ENCODE data around the gene ZDHHC17.

ZDHHC17 gene

DNA sequence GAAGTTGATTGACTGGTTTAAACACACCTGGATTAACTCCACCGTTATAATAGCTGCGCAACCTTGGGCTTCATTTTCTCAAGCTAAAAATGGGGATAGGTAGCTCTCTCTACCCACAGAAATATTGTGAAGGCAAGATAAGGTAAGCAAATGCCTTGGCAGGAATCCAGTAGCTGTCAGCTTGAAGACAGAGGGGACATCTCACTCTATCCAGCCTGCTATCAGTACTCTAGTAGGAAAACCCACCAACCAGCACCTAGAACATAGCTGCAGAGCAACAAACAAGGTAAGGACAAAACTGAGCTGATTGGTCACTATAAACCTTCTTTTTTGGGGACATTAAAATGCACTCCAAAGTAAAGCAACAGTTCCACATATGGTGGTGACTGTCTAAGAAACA lies 107.2 kb downstream of the ZDHHC17 start:
- no peak for DNase-seq (ENCODE audit: low spot score)
- in situ Hi-C loops (cut with MboI; ENCODE audit: low pct_unique_long_range_greater_than_20kb, low sequenced_read_pairs, unreplicated experiment), result no loop called here
- TF ChIP-seq, protein P1, sequence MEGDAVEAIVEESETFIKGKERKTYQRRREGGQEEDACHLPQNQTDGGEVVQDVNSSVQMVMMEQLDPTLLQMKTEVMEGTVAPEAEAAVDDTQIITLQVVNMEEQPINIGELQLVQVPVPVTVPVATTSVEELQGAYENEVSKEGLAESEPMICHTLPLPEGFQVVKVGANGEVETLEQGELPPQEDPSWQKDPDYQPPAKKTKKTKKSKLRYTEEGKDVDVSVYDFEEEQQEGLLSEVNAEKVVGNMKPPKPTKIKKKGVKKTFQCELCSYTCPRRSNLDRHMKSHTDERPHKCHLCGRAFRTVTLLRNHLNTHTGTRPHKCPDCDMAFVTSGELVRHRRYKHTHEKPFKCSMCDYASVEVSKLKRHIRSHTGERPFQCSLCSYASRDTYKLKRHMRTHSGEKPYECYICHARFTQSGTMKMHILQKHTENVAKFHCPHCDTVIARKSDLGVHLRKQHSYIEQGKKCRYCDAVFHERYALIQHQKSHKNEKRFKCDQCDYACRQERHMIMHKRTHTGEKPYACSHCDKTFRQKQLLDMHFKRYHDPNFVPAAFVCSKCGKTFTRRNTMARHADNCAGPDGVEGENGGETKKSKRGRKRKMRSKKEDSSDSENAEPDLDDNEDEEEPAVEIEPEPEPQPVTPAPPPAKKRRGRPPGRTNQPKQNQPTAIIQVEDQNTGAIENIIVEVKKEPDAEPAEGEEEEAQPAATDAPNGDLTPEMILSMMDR (IDR thresholded peaks at IDR 0.05; ENCODE audit: extremely low read depth, insufficient read depth, missing control alignments), result no peak

DNA sequence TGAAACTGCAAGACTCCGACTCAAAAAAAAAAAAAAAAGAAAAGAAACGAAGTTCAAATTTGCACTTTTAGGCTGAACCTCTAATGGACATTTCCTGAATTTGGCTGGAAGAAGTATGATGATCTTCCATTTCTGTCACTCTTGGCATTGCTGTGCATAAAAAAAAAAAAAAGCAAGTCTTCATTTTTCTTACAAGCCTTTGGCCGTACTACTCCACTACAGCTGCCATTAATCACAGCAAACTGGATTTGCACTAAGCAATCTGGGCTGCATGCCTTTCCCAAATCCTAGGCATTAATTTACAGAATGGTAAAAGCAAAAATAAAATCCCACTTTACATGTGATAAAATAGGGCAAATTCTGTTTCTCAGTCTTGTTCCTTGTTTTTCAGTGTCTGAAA lies 107.8 kb downstream of the ZDHHC17 start:
- in situ Hi-C loops (cut with MboI; ENCODE audit: low pct_unique_long_range_greater_than_20kb, low sequenced_read_pairs, unreplicated experiment), result no loop called here
- TF ChIP-seq, protein P1 (IDR thresholded peaks at IDR 0.05; ENCODE audit: extremely low read depth, insufficient read depth, missing control alignments), result no peak
- DNase-seq (ENCODE audit: low spot score), result no peak

DNA sequence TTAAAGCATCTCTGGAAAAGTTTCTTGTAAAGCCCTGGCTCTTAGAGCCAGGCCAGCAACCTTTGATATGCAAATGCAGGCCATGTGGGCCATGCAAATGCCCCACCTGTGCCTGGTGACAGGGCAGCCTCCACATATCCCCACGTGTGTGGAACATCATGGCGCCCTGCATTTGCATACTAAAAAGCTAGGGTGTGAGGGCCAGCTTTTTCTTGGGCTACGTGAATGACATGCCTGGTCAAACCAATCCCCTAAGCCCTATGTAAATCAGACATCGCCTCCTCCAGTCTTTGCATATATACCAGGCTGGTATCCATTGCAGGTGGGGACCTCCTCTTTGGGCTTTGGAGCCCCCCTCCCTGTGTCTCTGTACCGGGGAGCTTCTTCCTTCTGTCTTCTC lies 108.5 kb downstream of the ZDHHC17 start:
- TF ChIP-seq, protein P1 (IDR thresholded peaks at IDR 0.05; ENCODE audit: extremely low read depth, insufficient read depth, missing control alignments), result no peak
- in situ Hi-C loops (cut with MboI; ENCODE audit: low pct_unique_long_range_greater_than_20kb, low sequenced_read_pairs, unreplicated experiment), result no loop called here
- DNase-seq (ENCODE audit: low spot score), result no peak

DNA sequence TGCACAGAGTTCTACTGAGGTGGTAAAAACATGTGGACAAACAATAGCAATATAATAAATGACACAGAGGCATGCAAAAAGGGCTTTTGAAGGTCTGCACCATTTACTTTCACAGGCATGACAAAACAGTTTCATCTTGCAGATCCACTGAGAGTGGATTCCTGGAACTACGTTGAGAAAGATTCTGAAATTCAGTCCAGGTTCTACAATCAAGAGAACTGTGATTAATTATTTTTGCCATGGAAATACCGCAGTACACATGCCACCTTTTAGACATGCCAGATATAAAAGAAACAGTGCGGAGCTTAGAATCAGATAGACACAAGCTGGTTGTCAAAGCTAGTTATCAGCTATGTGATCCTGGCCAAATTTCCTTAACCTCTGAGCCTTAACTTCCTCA lies 110.1 kb downstream of the ZDHHC17 start:
- TF ChIP-seq, protein P1 (IDR thresholded peaks at IDR 0.05; ENCODE audit: extremely low read depth, insufficient read depth, missing control alignments), result no peak
- DNase-seq (ENCODE audit: low spot score), result no peak
- in situ Hi-C loops (cut with MboI; ENCODE audit: low pct_unique_long_range_greater_than_20kb, low sequenced_read_pairs, unreplicated experiment), result no loop called here

GRCh38 chr12:76874491-76875190 lies 110.7 kb downstream of the ZDHHC17 start:
- in situ Hi-C loops (cut with MboI; ENCODE audit: low pct_unique_long_range_greater_than_20kb, low sequenced_read_pairs, unreplicated experiment), result no loop called here
- TF ChIP-seq, protein P1 (IDR thresholded peaks at IDR 0.05; ENCODE audit: extremely low read depth, insufficient read depth, missing control alignments), result no peak
- DNase-seq (ENCODE audit: low spot score), result no peak

GRCh38 chr12:76876696-76877229 lies 112.8 kb downstream of the ZDHHC17 start:
- TF ChIP-seq, protein P1 (IDR thresholded peaks at IDR 0.05; ENCODE audit: extremely low read depth, insufficient read depth, missing control alignments), result no peak
- DNase-seq (ENCODE audit: low spot score), result no peak
- in situ Hi-C loops (cut with MboI; ENCODE audit: low pct_unique_long_range_greater_than_20kb, low sequenced_read_pairs, unreplicated experiment), result no loop called here

Data from GM13977 (cell line).